Keratinocyte (primary cell): ENCODE data around the gene TLX2. TPM values are rescaled to one million over a fixed set of nuclear protein-coding genes. Genes with fewer than 3 reads are reported as not detected.

Experiments
- DNase-seq: peaks from one replicate; pipeline ENCODE4 v3.0.0-alpha.2; 2011; ENCODE audit warnings: low read depth, missing footprints, low spot score
- FAIRE-seq: peaks from 2 replicates; lab custom pipeline; 2011; peaks lifted over from hg19 to GRCh38; lab: Jason Lieb, UNC
- H2AFZ ChIP-seq: 2 replicates; pipeline ENCODE4 v1.6.0; 2012; ENCODE audit warnings: low read length, control low read depth, inconsistent platforms; ENCODE audit not compliant: control insufficient read depth
- H3K27ac ChIP-seq: 2 replicates; pipeline ENCODE4 v1.5.1; 2011; ENCODE audit warnings: low read length; ENCODE audit not compliant: control insufficient read depth, insufficient read depth
- H3K27me3 ChIP-seq: 3 replicates; pipeline ENCODE4 v1.6.0; 2011; ENCODE audit warnings: low read length; ENCODE audit not compliant: control insufficient read depth, insufficient read depth; ENCODE audit errors: extremely low read depth
- H3K36me3 ChIP-seq, 2 experiments: 2 replicates in 1 of 2; 3 replicates in 1 of 2; pipeline ENCODE4 v1.5.1; 2011; ENCODE audit warnings: low read length in 2 of 2, mild to moderate bottlenecking in 1 of 2; ENCODE audit not compliant: control insufficient read depth in 2 of 2, insufficient read depth in 2 of 2; ENCODE audit errors: extremely low read depth in 1 of 2
- H3K4me1 ChIP-seq: 3 replicates; pipeline ENCODE4 v1.5.1; 2011; ENCODE audit warnings: low read length; ENCODE audit not compliant: control insufficient read depth, insufficient read depth; ENCODE audit errors: extremely low read depth
- H3K4me2 ChIP-seq: 3 replicates; pipeline ENCODE4 v1.6.0; 2011; ENCODE audit warnings: low read depth, low read length; ENCODE audit not compliant: control insufficient read depth, insufficient read depth; ENCODE audit errors: extremely low read depth
- H3K4me3 ChIP-seq, 3 experiments: fragments of 200-600 bp in 1 of 3; sonication (generic) in 1 of 3; 2 replicates in 2 of 3; 3 replicates in 1 of 3; pipeline ENCODE4 v1.5.1; 2011 to 2016; ENCODE audit warnings: low read length in 3 of 3, mild to moderate bottlenecking in 3 of 3, control low read depth in 2 of 3, inconsistent platforms in 1 of 3, low read depth in 1 of 3, mixed read lengths in 1 of 3, mixed run types in 1 of 3, moderate library complexity in 1 of 3; ENCODE audit not compliant: control insufficient read depth in 2 of 3, insufficient read depth in 2 of 3; ENCODE audit errors: extremely low read depth in 1 of 3
- H3K79me2 ChIP-seq: 2 replicates; pipeline ENCODE4 v1.6.0; 2012; ENCODE audit warnings: low read length; ENCODE audit not compliant: control insufficient read depth, insufficient read depth
- H3K9ac ChIP-seq: 3 replicates; pipeline ENCODE4 v1.6.0; 2011; ENCODE audit warnings: low read length; ENCODE audit not compliant: control insufficient read depth, insufficient read depth; ENCODE audit errors: extremely low read depth
- H3K9me1 ChIP-seq: 3 replicates; pipeline ENCODE4 v1.6.0; 2011; ENCODE audit warnings: low read length; ENCODE audit not compliant: control insufficient read depth, insufficient read depth; ENCODE audit errors: extremely low read depth
- H3K9me3 ChIP-seq: 2 replicates; pipeline ENCODE4 v1.5.1; 2012; ENCODE audit warnings: low read depth, low read length; ENCODE audit not compliant: control insufficient read depth
- H4K20me1 ChIP-seq: 3 replicates; pipeline ENCODE4 v1.6.0; 2011; ENCODE audit warnings: low read length; ENCODE audit not compliant: control insufficient read depth, insufficient read depth; ENCODE audit errors: extremely low read depth
- EZH2 ChIP-seq: IDR thresholded peaks from one replicate; pipeline ENCODE4 v1.6.1; 2012; ENCODE audit warnings: inconsistent platforms, mild to moderate bottlenecking, low read length, moderate library complexity
- dilution Hi-C: fragments of 300-500 bp; cut with MboI; formaldehyde crosslinking; loops from one replicate; pipeline ENCODE4 v1.7.0; 2020; ENCODE audit warnings: low sequenced_read_pairs; ENCODE audit not compliant: extremely low pct_ligation_motif_present
- polyA plus RNA-seq, 5 experiments: library from polyadenylated mRNA; depleted of rRNA in 3 of 5; stranded (reverse) in 3 of 5; stranded (forward) in 1 of 5; unstranded in 1 of 5; fragments of >200 nt; gene quantifications; 1 replicate in 1 of 5; 2 replicates in 3 of 5; 3 replicates in 1 of 5; pipeline versions ENCODE4 v1.2.1 to v1.2.3, GENCODE V29; 2011 to 2012; ENCODE audit warnings: missing spikeins in 2 of 5, low read depth in 1 of 5, low replicate concordance in 1 of 5
- TF ChIP-seq, protein P1 (sequence below), 3 experiments: IDR thresholded peaks in 1 of 3; conservative IDR thresholded peaks in 1 of 3; optimal IDR thresholded peaks in 1 of 3; 2 replicates in 2 of 3; 3 replicates in 1 of 3; pipeline versions ENCODE3 to v1.5.1; 2011; ENCODE audit warnings: low read length in 3 of 3, mild to moderate bottlenecking in 3 of 3, moderate library complexity in 2 of 3, control low read depth in 1 of 3, inconsistent platforms in 1 of 3; ENCODE audit not compliant: insufficient read depth in 2 of 3; ENCODE audit errors: extremely low read depth in 1 of 3

Gene TLX2
- polyA plus RNA-seq, 1 donor (not counting 4 experiments of a cell fraction or from before 2014, with no cell fraction given), result not detected

DNA sequence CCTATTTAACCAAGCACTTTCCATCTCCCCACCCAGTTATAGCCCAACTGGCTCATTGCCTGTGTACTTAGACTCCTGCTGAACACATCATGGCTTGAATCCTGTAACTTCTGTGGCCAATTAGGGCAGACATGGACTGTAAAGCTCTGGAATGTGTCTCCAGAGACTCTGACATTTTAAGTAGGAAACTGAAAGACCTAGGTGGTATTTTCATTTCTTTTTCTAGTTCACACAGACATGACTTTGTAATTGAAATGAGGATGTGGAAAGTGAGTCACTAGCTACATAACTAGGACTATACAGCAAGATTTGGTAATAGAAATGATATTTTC lies 52.5 kb downstream of the TLX2 start:
- DNase-seq, result no peak
- H3K4me2 ChIP-seq, result no peak overlapping the region

More for the DNA sequence above, 52.5 kb downstream of the TLX2 start:
- Histone ChIP-seq H3K9ac (no peak overlapping the region), H3K36me3 (no peaks in the 10 kb centered on the region), H3K9me1 (no peaks in the 10 kb centered on the region), H2AFZ (peak overlapping the region; percentile 6), H3K79me2 (no peaks in the 10 kb centered on the region), H4K20me1 (no peaks in the 10 kb centered on the region), H3K4me3 (no peak overlapping the region), H3K27ac (no peak overlapping the region), H3K27me3 (no peaks in the 10 kb centered on the region), H3K4me1 (peaks cover 46% of the 10 kb centered on the region), H3K9me3 (no peaks in the 10 kb centered on the region)
- no peak for TF ChIP-seq EZH2
- TF ChIP-seq, protein P1, sequence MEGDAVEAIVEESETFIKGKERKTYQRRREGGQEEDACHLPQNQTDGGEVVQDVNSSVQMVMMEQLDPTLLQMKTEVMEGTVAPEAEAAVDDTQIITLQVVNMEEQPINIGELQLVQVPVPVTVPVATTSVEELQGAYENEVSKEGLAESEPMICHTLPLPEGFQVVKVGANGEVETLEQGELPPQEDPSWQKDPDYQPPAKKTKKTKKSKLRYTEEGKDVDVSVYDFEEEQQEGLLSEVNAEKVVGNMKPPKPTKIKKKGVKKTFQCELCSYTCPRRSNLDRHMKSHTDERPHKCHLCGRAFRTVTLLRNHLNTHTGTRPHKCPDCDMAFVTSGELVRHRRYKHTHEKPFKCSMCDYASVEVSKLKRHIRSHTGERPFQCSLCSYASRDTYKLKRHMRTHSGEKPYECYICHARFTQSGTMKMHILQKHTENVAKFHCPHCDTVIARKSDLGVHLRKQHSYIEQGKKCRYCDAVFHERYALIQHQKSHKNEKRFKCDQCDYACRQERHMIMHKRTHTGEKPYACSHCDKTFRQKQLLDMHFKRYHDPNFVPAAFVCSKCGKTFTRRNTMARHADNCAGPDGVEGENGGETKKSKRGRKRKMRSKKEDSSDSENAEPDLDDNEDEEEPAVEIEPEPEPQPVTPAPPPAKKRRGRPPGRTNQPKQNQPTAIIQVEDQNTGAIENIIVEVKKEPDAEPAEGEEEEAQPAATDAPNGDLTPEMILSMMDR (optimal IDR thresholded peaks at IDR 0.05 in 1 of 3, IDR thresholded peaks at IDR 0.05 in 1 of 3, conservative IDR thresholded peaks at IDR 0.05 in 1 of 3; ENCODE audit: extremely low read depth in 1 of 3, insufficient read depth in 2 of 3, low read length in 3 of 3), result no peak
- FAIRE-seq, result no peak
- dilution Hi-C loops, result no loop called here

Other genes with a start within 250 kb of the TLX2 start
- gene SLC4A5, start 171.0 kb upstream of the TLX2 start, polyA plus RNA-seq, result 0.08 to 0.45 TPM (median 0.22 TPM) in 3 replicates
- 110 to 137 TPM (median 119 TPM) in 3 replicates for gene DCTN1, start 134.1 kb upstream of the TLX2 start, polyA plus RNA-seq
- gene C2orf81, start 92.8 kb upstream of the TLX2 start, polyA plus RNA-seq, result 0.58 to 1.5 TPM (median 0.89 TPM) in 3 replicates
- 35.2 to 54.6 TPM (median 35.2 TPM) in 3 replicates for gene WDR54, start 92.7 kb upstream of the TLX2 start, polyA plus RNA-seq
- 110 to 180 TPM (median 145 TPM) in 3 replicates for gene RTKN, start 72.5 kb upstream of the TLX2 start, polyA plus RNA-seq
- 16.8 to 23.9 TPM (median 18.8 TPM) in 3 replicates for gene INO80B, start 59.4 kb upstream of the TLX2 start, polyA plus RNA-seq
- 72.3 to 143 TPM (median 75.5 TPM) in 3 replicates for gene WBP1, start 56.0 kb upstream of the TLX2 start, polyA plus RNA-seq
- gene MOGS, start 49.1 kb upstream of the TLX2 start, polyA plus RNA-seq, result 52.8 to 72.0 TPM (median 63.1 TPM) in 3 replicates
- 28.5 to 31.0 TPM (median 29.0 TPM) in 3 replicates for gene MRPL53, start 41.8 kb upstream of the TLX2 start, polyA plus RNA-seq
- 4.7 to 6.7 TPM (median 5.8 TPM) in 3 replicates for gene CCDC142, start 31.5 kb upstream of the TLX2 start, polyA plus RNA-seq
- gene TTC31, start 31.4 kb upstream of the TLX2 start, polyA plus RNA-seq, result 16.8 to 18.2 TPM (median 17.7 TPM) in 3 replicates
- gene LBX2, start 14.8 kb upstream of the TLX2 start, polyA plus RNA-seq, result 0.09 to 0.11 TPM (median 0.10 TPM) in 3 replicates
- 29.1 to 42.2 TPM (median 33.6 TPM) in 3 replicates for gene PCGF1, start 6.8 kb upstream of the TLX2 start, polyA plus RNA-seq
- 5.7 to 10.2 TPM (median 5.9 TPM) in 3 replicates for gene DQX1, start 11.8 kb downstream of the TLX2 start, polyA plus RNA-seq
- 94.9 to 141 TPM (median 114 TPM) in 3 replicates for gene AUP1, start 15.3 kb downstream of the TLX2 start, polyA plus RNA-seq
- 25.5 to 30.8 TPM (median 27.8 TPM) in 3 replicates for gene HTRA2, start 15.5 kb downstream of the TLX2 start, polyA plus RNA-seq
- 0.21 to 0.57 TPM (median 0.26 TPM) in 3 replicates for gene LOXL3, start 39.5 kb downstream of the TLX2 start, polyA plus RNA-seq
- gene DOK1, start 40.3 kb downstream of the TLX2 start, polyA plus RNA-seq, result 0.97 to 2.0 TPM (median 0.99 TPM) in 3 replicates
- gene M1AP, start 133.9 kb downstream of the TLX2 start, polyA plus RNA-seq, result 0.19 to 0.26 TPM (median 0.21 TPM) in 3 replicates
- 8.0 to 10.7 TPM (median 8.6 TPM) in 3 replicates for gene SEMA4F, start 139.8 kb downstream of the TLX2 start, polyA plus RNA-seq